Measurements from ENCODE around the gene EMC6. TPM values are rescaled to one million over a fixed set of nuclear protein-coding genes. Genes with fewer than 3 reads are reported as not detected.

EMC6 gene
- total RNA-seq, 3 donors from 2014 or later (not counting 1 experiment from before 2014, with no cell fraction given): 29.3 to 34.7 (median 32.1) TPM

- Histone ChIP-seq H3K27me3 (ENCODE audit: control insufficient read depth, insufficient read depth, low read length) (no peaks in the 10 kb centered on the region), H3K4me3 (ENCODE audit: low read length) (no peak overlapping the region), H3K4me1 (ENCODE audit: control insufficient read depth, insufficient read depth, low read length) (no peaks in the 10 kb centered on the region), H3K27ac (ENCODE audit: low read length) (no peak overlapping the region), H3K9me3 (ENCODE audit: control insufficient read depth, insufficient read depth, low read length) (no peaks in the 10 kb centered on the region), H3K36me3 (ENCODE audit: control insufficient read depth, insufficient read depth, low read length) (peaks cover 29% of the 10 kb centered on the region)
- Mint-ChIP-seq H3K9me3 (no peaks in the 10 kb centered on the region), H3K27me3 (ENCODE audit: low read depth in 2 of 2) (no peaks in the 10 kb centered on the region), H3K36me3 (no peaks in the 10 kb centered on the region), H3K4me3 (no peak overlapping the region), H3K27ac (no peak overlapping the region), H3K4me1 (peaks cover 0 to 6% of the 10 kb centered on the region in 2 donors)
- ATAC-seq (no peak), DNase-seq (no peak)
- TF ChIP-seq CTCF (IDR thresholded peaks at IDR 0.05): no peak
- intact Hi-C loops (cut with micrococcal nuclease): no loop called here
- 91% methylated on average over 13 of the region's 16 CpGs for WGBS (ENCODE audit: insufficient coverage)
These were observed 41.5 kb upstream of the EMC6 start for GRCh38 chr17:3626831-3627768.

DNA sequence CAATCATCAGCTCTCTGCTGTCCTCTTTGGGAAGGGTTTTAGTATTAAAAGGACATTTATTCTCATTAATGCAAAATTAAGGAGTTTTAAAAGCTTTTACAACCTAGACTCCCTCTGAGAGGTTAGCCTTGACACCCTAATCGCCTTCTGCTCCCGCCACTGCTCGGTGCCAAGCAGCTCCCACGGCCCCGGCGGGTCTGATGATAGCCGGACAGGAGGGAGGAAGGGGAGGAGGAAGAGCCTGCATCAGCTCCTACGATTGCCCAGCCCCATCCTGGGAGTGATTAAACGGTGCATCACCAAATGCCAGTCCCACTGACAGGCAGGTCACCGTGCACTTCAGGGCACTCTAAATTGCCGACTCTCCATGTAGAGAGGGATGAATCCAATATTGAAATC, 40.8 kb upstream of the EMC6 start:
- Histone ChIP-seq H3K9me3 (ENCODE audit: control insufficient read depth, insufficient read depth, low read length) (no peaks in the 10 kb centered on the region), H3K27me3 (ENCODE audit: control insufficient read depth, insufficient read depth, low read length) (no peaks in the 10 kb centered on the region), H3K27ac (ENCODE audit: low read length) (no peak overlapping the region), H3K36me3 (ENCODE audit: control insufficient read depth, insufficient read depth, low read length) (peaks cover 26% of the 10 kb centered on the region), H3K4me1 (ENCODE audit: control insufficient read depth, insufficient read depth, low read length) (no peaks in the 10 kb centered on the region), H3K4me3 (ENCODE audit: low read length) (no peak overlapping the region)
- no peaks in the 10 kb centered on the region for H3K36me3 Mint-ChIP-seq
- WGBS (ENCODE audit: insufficient coverage): 97% methylated on average over 9 of the region's 11 CpGs
- intact Hi-C loops (cut with micrococcal nuclease): no loop called here
- no peak for TF ChIP-seq CTCF (IDR thresholded peaks at IDR 0.05)
- no peaks in the 10 kb centered on the region for H3K27me3 Mint-ChIP-seq (ENCODE audit: low read depth in 2 of 2)
- no peak overlapping the region for H3K27ac Mint-ChIP-seq
- DNase-seq: no peak
- no peak overlapping the region for H3K4me3 Mint-ChIP-seq
- peaks cover 0 to 10% of the 10 kb centered on the region in 2 donors for H3K4me1 Mint-ChIP-seq
- no peak for ATAC-seq
- H3K9me3 Mint-ChIP-seq: no peaks in the 10 kb centered on the region

GRCh38 chr17:3630781-3631180, 37.8 kb upstream of the EMC6 start:
- Histone ChIP-seq H3K4me1 (ENCODE audit: control insufficient read depth, insufficient read depth, low read length) (peaks cover 10% of the 10 kb centered on the region), H3K4me3 (ENCODE audit: low read length) (no peak overlapping the region), H3K36me3 (ENCODE audit: control insufficient read depth, insufficient read depth, low read length) (peaks cover 13% of the 10 kb centered on the region), H3K9me3 (ENCODE audit: control insufficient read depth, insufficient read depth, low read length) (no peaks in the 10 kb centered on the region), H3K27me3 (ENCODE audit: control insufficient read depth, insufficient read depth, low read length) (no peaks in the 10 kb centered on the region), H3K27ac (ENCODE audit: low read length) (no peak overlapping the region)
- no peaks in the 10 kb centered on the region for H3K27me3 Mint-ChIP-seq (ENCODE audit: low read depth in 2 of 2)
- H3K4me1 Mint-ChIP-seq: peaks cover 5 to 23% of the 10 kb centered on the region in 2 donors
- no peaks in the 10 kb centered on the region for H3K36me3 Mint-ChIP-seq
- no peak overlapping the region for H3K27ac Mint-ChIP-seq
- intact Hi-C loops (cut with micrococcal nuclease): loop anchor here (10.0 kb wide), 1 partner anchor 586 kb away; no protein-coding TSS in a partner anchor
- ATAC-seq (no peak), DNase-seq (no peak)
- H3K4me3 Mint-ChIP-seq: no peak overlapping the region
- TF ChIP-seq CTCF (IDR thresholded peaks at IDR 0.05): no peak
- WGBS (ENCODE audit: insufficient coverage): 95% methylated on average over 10 of the region's 10 CpGs
- H3K9me3 Mint-ChIP-seq: no peaks in the 10 kb centered on the region

Data from natural killer cell (primary cell).